ENCODE measurements around the gene LRBA.
"Not testable (repeated sequence)": the region's sequence is repeated elsewhere in the genome, so short reads cannot be mapped to it uniquely, and the experiment has no call there.

LRBA gene

DNA sequence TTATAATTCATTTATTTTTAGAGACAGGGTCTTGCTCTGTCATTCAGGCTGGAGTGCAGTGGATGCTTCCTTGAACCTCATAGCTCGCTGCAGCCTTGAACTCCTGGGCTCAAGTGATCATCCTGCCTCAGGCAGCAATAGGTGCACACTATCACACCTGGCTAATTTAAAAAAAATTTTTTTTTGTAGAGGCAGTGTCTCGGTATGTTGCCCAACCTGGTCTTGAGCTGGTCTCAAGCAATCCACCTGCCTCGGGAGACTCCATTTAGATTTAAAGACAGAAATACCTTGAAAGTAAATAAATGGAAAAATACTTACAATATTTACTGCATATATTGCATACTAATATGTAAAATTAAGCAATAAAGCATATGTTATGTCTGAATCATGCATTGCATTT lies 473.4 kb downstream of the LRBA start:
- no peak overlapping the region for H3K4me3 ChIP-seq (ENCODE audit: low read depth, low read length)

DNA sequence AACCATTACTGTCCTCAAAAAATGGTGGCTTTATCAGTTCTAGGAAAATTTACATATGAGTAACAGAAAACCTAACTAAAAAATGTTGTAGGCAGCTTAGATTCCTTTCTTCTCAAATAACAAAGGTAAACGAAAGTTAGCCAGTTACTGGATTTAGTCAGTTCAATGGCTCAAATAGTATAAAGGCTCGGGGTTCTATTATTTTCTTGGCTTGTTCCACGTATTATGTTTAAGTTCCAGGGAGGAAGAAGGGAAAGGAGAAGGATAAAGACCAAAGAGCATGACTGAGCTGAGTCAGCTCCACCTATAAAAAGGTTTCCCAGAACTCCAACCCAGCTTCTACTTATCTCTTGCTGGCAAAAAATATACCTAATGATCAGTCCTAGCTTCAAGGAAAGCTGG lies 474.1 kb downstream of the LRBA start:
- no peak overlapping the region for H3K4me3 ChIP-seq (ENCODE audit: low read depth, low read length)
- TF ChIP-seq, protein P1, sequence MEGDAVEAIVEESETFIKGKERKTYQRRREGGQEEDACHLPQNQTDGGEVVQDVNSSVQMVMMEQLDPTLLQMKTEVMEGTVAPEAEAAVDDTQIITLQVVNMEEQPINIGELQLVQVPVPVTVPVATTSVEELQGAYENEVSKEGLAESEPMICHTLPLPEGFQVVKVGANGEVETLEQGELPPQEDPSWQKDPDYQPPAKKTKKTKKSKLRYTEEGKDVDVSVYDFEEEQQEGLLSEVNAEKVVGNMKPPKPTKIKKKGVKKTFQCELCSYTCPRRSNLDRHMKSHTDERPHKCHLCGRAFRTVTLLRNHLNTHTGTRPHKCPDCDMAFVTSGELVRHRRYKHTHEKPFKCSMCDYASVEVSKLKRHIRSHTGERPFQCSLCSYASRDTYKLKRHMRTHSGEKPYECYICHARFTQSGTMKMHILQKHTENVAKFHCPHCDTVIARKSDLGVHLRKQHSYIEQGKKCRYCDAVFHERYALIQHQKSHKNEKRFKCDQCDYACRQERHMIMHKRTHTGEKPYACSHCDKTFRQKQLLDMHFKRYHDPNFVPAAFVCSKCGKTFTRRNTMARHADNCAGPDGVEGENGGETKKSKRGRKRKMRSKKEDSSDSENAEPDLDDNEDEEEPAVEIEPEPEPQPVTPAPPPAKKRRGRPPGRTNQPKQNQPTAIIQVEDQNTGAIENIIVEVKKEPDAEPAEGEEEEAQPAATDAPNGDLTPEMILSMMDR (IDR thresholded peaks at IDR 0.05; ENCODE audit: insufficient read depth, low read depth, low read length, missing control alignments), result no peak
- DNase-seq (ENCODE audit: low read depth), result no peak

More for the DNA sequence above, 473.4 kb downstream of the LRBA start:
- TF ChIP-seq, protein P1 (IDR thresholded peaks at IDR 0.05; ENCODE audit: insufficient read depth, low read depth, low read length, missing control alignments), result no peak
- DNase-seq (ENCODE audit: low read depth), result no peak

DNA sequence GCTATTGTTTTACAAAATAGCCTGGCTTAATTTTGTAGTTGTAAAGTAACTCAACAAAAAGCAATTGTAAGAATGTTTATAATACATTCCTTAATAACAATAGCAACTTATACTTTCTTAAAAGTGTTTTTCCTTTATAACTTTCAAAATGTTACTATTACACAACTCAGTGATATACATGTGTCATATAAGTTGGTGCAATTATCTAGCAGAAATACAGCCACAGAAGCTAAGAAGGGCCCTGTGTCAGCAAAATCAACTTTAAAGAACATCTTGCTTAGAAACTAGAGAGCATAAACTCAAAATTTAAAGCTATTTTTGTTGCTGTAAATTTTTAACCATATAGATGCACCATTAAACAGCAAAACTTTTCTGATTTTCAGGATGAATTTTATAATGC lies 474.5 kb downstream of the LRBA start:
- TF ChIP-seq, protein P1 (IDR thresholded peaks at IDR 0.05; ENCODE audit: insufficient read depth, low read depth, low read length, missing control alignments), result no peak
- no peak overlapping the region for H3K4me3 ChIP-seq (ENCODE audit: low read depth, low read length)
- no peak for DNase-seq (ENCODE audit: low read depth)

DNA sequence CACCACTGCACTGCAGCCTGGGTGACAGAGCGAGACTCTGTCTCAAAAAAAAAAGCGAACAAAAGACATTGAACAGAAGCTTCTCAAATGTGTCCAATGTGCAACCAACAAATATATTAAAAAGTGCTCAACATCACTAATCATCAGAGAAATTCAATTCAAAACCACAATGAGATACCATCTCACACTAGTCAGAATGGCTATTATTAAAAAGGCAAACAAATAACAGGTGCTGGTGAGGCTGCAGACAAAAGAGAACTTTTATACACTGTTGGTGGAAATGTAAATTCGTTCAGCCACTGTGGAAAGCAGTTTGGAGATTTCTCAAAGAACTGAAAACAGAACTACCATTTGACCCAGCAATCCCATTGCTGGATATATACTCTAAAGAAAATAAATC lies 477.2 kb downstream of the LRBA start:
- not testable (repeated sequence) for H3K4me3 ChIP-seq (ENCODE audit: low read depth, low read length); DNase-seq (ENCODE audit: low read depth)

DNA sequence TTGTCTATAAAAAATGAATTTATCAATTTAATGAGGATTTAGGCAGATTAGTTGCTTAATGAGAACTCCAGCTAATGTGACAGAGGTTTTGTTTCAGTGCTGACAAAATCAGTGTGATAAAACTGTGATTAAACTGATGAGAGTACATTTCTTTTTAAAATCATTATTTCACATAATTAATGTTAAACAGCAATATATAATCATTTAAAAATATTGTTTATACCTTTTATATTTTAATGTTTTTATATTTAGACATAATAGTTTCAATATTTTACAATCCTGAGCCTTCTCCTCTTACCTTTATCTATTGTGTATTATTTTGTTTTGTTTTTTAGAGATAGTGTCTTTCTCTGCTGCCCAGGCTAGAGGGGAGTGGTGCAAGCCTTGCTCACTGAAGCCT lies 480.3 kb downstream of the LRBA start:
- TF ChIP-seq, protein P1 (IDR thresholded peaks at IDR 0.05; ENCODE audit: insufficient read depth, low read depth, low read length, missing control alignments), result no peak
- DNase-seq (ENCODE audit: low read depth), result no peak
- no peak overlapping the region for H3K4me3 ChIP-seq (ENCODE audit: low read depth, low read length)

DNA sequence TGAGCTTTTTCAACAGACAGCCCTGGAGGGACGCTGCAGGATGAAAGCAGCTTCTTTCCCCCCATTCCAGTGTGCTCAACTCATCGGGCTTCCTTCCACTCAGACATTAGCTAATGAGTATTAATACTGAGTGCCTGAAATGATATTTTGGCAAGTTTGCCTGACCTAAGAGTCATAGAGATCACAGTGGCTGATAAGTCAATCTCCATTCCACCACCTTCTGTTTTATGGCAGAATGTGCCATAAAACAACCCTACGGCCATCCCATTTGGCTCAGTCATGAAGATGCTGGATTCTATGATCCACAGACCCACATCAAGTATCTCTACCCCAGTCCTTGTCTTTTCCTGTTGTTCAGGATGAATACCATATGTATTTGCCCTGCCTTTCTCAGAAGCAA lies 481.4 kb downstream of the LRBA start:
- no peak overlapping the region for H3K4me3 ChIP-seq (ENCODE audit: low read depth, low read length)
- no peak for DNase-seq (ENCODE audit: low read depth)
- TF ChIP-seq, protein P1 (IDR thresholded peaks at IDR 0.05; ENCODE audit: insufficient read depth, low read depth, low read length, missing control alignments), result no peak

DNA sequence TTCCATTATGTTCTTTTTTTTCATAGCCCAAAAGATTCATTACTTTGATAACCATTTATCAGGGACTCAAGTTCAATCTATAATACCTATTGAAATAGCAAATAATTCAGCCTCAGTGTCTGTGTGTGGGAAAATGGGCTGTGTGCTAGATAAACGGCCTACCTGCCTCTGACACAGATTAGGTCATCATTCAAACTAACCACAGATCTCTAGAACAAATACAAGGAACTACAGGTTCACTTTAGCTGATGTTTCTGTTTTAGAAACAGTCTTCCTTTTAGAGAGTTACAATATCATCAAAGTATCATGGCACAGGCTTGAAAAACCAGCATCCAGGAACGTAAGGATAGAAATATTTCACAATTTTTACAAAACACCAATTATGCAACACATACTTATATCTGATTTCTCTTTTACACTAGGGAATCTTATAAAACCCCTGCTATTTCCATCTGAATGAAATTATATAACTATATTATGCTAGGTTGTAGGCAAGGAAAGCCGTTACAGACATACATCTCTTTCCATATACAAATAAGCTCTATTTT lies 489.7 kb downstream of the LRBA start:
- no peak for DNase-seq (ENCODE audit: low read depth)
- TF ChIP-seq, protein P1 (IDR thresholded peaks at IDR 0.05; ENCODE audit: insufficient read depth, low read depth, low read length, missing control alignments), result no peak
- no peak overlapping the region for H3K4me3 ChIP-seq (ENCODE audit: low read depth, low read length)

Data from GM12865 (cell line).